Liver (tissue), 9 donors: ENCODE results near the gene RNF215. TPM values are rescaled to one million over a fixed set of nuclear protein-coding genes. Genes with fewer than 3 reads are reported as not detected.

Experiments used
- DNase-seq: peaks from one replicate; pipeline ENCODE4 v3.0.0-alpha.2; 2017; ENCODE audit warnings: low spot score
- H3K27ac ChIP-seq, 2 donors: one replicate each; pipeline ENCODE4 v1.7.0; 2013; ENCODE audit warnings: inconsistent platforms in 2 of 2, low read length in 2 of 2, control low read depth in 1 of 2, low read depth in 1 of 2, mild to moderate bottlenecking in 1 of 2
- H3K27me3 ChIP-seq, 4 donors: one replicate each; pipeline versions ENCODE4 v1.6.1 to v1.7.0; 2013; ENCODE audit warnings: low read length in 3 of 4, inconsistent platforms in 1 of 4, mild to moderate bottlenecking in 1 of 4, moderate library complexity in 1 of 4; ENCODE audit not compliant: control insufficient read depth in 4 of 4, insufficient read depth in 4 of 4
- H3K36me3 ChIP-seq, 4 donors: one replicate each; pipeline versions ENCODE4 v1.6.1 to v1.7.0; 2013; ENCODE audit warnings: low read length in 3 of 4, mild to moderate bottlenecking in 3 of 4, low read depth in 1 of 4, moderate library complexity in 1 of 4; ENCODE audit not compliant: control insufficient read depth in 4 of 4, insufficient read depth in 3 of 4
- H3K4me1 ChIP-seq, 4 donors: one replicate each; pipeline versions ENCODE4 v1.6.1 to v1.7.0; 2013; ENCODE audit warnings: low read length in 3 of 4, mild to moderate bottlenecking in 3 of 4, moderate library complexity in 1 of 4; ENCODE audit not compliant: control insufficient read depth in 4 of 4, insufficient read depth in 4 of 4
- H3K4me3 ChIP-seq, 3 donors: one replicate each; pipeline versions ENCODE4 v1.6.1 to v1.7.0; 2013; ENCODE audit warnings: low read length in 3 of 3, control low read depth in 1 of 3, low read depth in 1 of 3, mild to moderate bottlenecking in 1 of 3
- H3K9ac ChIP-seq, 2 donors: one replicate each; pipeline ENCODE4 v1.7.0; 2013; ENCODE audit warnings: low read length in 2 of 2, mild to moderate bottlenecking in 2 of 2, moderate library complexity in 2 of 2, control low read depth in 1 of 2, low read depth in 1 of 2
- H3K9me3 ChIP-seq, 4 donors: one replicate each; pipeline versions ENCODE4 v1.6.1 to v1.7.0; 2013; ENCODE audit warnings: low read length in 3 of 4; ENCODE audit not compliant: control insufficient read depth in 4 of 4
- EGR1 ChIP-seq, 2 donors: IDR thresholded peaks; 2 replicates each; pipeline ENCODE4 v1.6.1; 2016 to 2018; ENCODE audit warnings: antibody characterized with exemption in 2 of 2, low read depth in 2 of 2
- FOXA1 ChIP-seq: IDR thresholded peaks from 2 replicates; pipeline ENCODE4 v1.6.1; 2016; ENCODE audit warnings: antibody characterized with exemption
- FOXA2 ChIP-seq: IDR thresholded peaks from 2 replicates; pipeline ENCODE4 v1.6.1; 2016; ENCODE audit warnings: antibody characterized with exemption
- GABPA ChIP-seq, 2 donors: IDR thresholded peaks in 1 of 2; conservative IDR thresholded peaks in 1 of 2; 2 replicates each; pipeline ENCODE4 v1.6.1; 2016; ENCODE audit warnings: antibody characterized with exemption in 2 of 2, mild to moderate bottlenecking in 1 of 2, moderate library complexity in 1 of 2
- HNF4G ChIP-seq: IDR thresholded peaks from 2 replicates; pipeline ENCODE4 v1.6.1; 2016; ENCODE audit warnings: antibody characterized with exemption
- RAD21 ChIP-seq, 2 donors: IDR thresholded peaks; 2 replicates each; pipeline ENCODE4 v1.6.1; 2016; ENCODE audit warnings: antibody characterized with exemption in 2 of 2, mild to moderate bottlenecking in 2 of 2
- RXRA ChIP-seq, 2 donors: IDR thresholded peaks; 2 replicates each; pipeline ENCODE4 v1.6.1; 2017 to 2018; ENCODE audit warnings: antibody characterized with exemption in 2 of 2, mild to moderate bottlenecking in 1 of 2
- SP1 ChIP-seq: IDR thresholded peaks from 2 replicates; pipeline ENCODE4 v1.6.1; 2018; ENCODE audit warnings: antibody characterized with exemption, mild to moderate bottlenecking
- TAF1 ChIP-seq: conservative IDR thresholded peaks from 2 replicates; pipeline ENCODE4 v1.6.1; 2016; ENCODE audit warnings: antibody characterized with exemption, mild to moderate bottlenecking
- YY1 ChIP-seq: IDR thresholded peaks from 2 replicates; pipeline ENCODE4 v1.6.1; 2016; ENCODE audit warnings: antibody characterized with exemption, mild to moderate bottlenecking
- WGBS: extraction: QIAGEN DNeasy Blood & Tissue Kit; methylation state at CpG from one replicate; pipeline ENCODE4 v1.1.7; 2013; 5-methylcytosine and 5-hydroxymethylcytosine counted together
- polyA plus RNA-seq, 2 donors: library from polyadenylated mRNA; stranded (reverse) in 1 of 2; unstranded in 1 of 2; fragments of 200-250 nt in 1 of 2; fragments of >200 nt in 1 of 2; fragmentation: Nextera tagmentation in 1 of 2; extraction: Ambion mirVana in 1 of 2; gene quantifications; one replicate each; pipeline versions ENCODE4 v1.2.1 to v1.2.3, GENCODE V29; 2013 to 2015
- total RNA-seq, 2 donors: library from RNA; depleted of rRNA; stranded (reverse); fragments of >200 nt; gene quantifications; one replicate each; pipeline ENCODE4 v1.2.3, GENCODE V29; 2014
- TF ChIP-seq, protein P1 (sequence below): IDR thresholded peaks from 2 replicates; pipeline ENCODE4 v1.6.1; 2016; ENCODE audit warnings: antibody characterized with exemption, mild to moderate bottlenecking
- TF ChIP-seq, protein P2 (sequence below): IDR thresholded peaks from 2 replicates; pipeline ENCODE4 v1.6.1; 2016; ENCODE audit warnings: antibody characterized with exemption
- TF ChIP-seq, protein P3 (sequence below): IDR thresholded peaks from 2 replicates; pipeline ENCODE4 v1.6.1; 2016; ENCODE audit warnings: antibody characterized with exemption
- TF ChIP-seq, protein P4 (sequence below): fragments of 150-350 bp; IDR thresholded peaks from 2 replicates; pipeline ENCODE4 v1.5.1; 2017; ENCODE audit warnings: improper control_type of control experiment, low read depth, low read length; ENCODE audit not compliant: missing input control
- donor health status: healthy.
- donor health status: healthy.
- donor health status: healthy.
- donor health status: healthy.
- donor health status: healthy.

RNF215 gene
- total and polyA plus RNA-seq, 4 donors, result 0.71 to 7.3 (median 5.8) TPM

DNA sequence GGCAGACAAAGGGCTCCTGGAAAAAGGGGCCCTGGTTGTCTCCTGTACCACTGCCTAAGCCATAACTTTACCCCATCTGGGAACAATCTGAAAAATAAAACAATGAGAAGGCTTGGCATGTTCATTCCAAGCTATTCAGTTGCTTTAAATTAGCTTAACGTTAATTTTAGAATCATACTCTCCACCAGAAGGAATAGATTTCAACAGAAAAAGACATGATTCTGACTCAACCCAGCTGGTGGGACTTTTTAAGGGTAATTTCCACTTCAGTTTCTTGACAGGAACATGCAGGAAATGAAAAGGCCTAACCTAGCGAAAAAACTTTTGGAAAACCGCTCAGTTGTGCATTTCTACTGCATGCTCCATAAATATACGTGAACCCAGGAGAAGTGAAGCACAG, 38.4 kb downstream of the RNF215 start:
- Histone ChIP-seq H3K9ac (no peak overlapping the region), H3K27ac (no peak overlapping the region), H3K9me3 (no peaks in the 10 kb centered on the region), H3K4me1 (peaks cover 0 to 3% (median 1%) of the 10 kb centered on the region in 4 donors), H3K36me3 (peaks cover 34 to 78% (median 59%) of the 10 kb centered on the region in 4 donors), H3K27me3 (no peaks in the 10 kb centered on the region), H3K4me3 (no peak overlapping the region)
- WGBS, result 79% methylated on average over 4 of the region's 4 CpGs
- TF ChIP-seq RXRA (IDR thresholded peaks at IDR 0.05) (no peak), RAD21 (IDR thresholded peaks at IDR 0.05) (no peak), TAF1 (no peak), YY1 (no peak), SP1 (no peak), FOXA1 (no peak)
- TF ChIP-seq, protein P1, sequence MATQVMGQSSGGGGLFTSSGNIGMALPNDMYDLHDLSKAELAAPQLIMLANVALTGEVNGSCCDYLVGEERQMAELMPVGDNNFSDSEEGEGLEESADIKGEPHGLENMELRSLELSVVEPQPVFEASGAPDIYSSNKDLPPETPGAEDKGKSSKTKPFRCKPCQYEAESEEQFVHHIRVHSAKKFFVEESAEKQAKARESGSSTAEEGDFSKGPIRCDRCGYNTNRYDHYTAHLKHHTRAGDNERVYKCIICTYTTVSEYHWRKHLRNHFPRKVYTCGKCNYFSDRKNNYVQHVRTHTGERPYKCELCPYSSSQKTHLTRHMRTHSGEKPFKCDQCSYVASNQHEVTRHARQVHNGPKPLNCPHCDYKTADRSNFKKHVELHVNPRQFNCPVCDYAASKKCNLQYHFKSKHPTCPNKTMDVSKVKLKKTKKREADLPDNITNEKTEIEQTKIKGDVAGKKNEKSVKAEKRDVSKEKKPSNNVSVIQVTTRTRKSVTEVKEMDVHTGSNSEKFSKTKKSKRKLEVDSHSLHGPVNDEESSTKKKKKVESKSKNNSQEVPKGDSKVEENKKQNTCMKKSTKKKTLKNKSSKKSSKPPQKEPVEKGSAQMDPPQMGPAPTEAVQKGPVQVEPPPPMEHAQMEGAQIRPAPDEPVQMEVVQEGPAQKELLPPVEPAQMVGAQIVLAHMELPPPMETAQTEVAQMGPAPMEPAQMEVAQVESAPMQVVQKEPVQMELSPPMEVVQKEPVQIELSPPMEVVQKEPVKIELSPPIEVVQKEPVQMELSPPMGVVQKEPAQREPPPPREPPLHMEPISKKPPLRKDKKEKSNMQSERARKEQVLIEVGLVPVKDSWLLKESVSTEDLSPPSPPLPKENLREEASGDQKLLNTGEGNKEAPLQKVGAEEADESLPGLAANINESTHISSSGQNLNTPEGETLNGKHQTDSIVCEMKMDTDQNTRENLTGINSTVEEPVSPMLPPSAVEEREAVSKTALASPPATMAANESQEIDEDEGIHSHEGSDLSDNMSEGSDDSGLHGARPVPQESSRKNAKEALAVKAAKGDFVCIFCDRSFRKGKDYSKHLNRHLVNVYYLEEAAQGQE, result no peak
- TF ChIP-seq, protein P2, sequence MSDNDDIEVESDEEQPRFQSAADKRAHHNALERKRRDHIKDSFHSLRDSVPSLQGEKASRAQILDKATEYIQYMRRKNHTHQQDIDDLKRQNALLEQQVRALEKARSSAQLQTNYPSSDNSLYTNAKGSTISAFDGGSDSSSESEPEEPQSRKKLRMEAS, result no peak
- TF ChIP-seq, protein P3, sequence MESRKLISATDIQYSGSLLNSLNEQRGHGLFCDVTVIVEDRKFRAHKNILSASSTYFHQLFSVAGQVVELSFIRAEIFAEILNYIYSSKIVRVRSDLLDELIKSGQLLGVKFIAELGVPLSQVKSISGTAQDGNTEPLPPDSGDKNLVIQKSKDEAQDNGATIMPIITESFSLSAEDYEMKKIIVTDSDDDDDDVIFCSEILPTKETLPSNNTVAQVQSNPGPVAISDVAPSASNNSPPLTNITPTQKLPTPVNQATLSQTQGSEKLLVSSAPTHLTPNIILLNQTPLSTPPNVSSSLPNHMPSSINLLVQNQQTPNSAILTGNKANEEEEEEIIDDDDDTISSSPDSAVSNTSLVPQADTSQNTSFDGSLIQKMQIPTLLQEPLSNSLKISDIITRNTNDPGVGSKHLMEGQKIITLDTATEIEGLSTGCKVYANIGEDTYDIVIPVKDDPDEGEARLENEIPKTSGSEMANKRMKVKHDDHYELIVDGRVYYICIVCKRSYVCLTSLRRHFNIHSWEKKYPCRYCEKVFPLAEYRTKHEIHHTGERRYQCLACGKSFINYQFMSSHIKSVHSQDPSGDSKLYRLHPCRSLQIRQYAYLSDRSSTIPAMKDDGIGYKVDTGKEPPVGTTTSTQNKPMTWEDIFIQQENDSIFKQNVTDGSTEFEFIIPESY, result no peak
- TF ChIP-seq, protein P4, sequence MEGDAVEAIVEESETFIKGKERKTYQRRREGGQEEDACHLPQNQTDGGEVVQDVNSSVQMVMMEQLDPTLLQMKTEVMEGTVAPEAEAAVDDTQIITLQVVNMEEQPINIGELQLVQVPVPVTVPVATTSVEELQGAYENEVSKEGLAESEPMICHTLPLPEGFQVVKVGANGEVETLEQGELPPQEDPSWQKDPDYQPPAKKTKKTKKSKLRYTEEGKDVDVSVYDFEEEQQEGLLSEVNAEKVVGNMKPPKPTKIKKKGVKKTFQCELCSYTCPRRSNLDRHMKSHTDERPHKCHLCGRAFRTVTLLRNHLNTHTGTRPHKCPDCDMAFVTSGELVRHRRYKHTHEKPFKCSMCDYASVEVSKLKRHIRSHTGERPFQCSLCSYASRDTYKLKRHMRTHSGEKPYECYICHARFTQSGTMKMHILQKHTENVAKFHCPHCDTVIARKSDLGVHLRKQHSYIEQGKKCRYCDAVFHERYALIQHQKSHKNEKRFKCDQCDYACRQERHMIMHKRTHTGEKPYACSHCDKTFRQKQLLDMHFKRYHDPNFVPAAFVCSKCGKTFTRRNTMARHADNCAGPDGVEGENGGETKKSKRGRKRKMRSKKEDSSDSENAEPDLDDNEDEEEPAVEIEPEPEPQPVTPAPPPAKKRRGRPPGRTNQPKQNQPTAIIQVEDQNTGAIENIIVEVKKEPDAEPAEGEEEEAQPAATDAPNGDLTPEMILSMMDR, result no peak
- DNase-seq, result no peak

DNA sequence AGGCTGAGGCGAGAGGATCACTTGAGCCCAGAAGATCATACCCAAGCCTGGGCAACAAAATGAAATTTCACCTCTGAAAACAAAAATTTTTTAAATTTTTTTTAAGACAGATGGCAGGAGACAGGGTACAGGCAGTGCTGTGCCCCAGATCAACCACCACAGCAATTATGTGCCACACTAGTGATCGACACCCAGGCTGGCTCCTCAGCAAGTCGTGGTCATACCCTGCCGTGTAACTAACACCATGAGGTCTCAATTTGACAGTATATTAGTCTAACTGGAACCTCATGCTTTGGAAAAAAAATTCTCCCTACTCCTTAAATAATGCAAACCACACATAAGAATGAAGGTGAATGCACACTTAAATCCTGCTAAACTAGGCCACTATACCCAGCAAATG, 38.8 kb downstream of the RNF215 start:
- no peak for TF ChIP-seq SP1
- TF ChIP-seq, protein P3, result no peak
- TF ChIP-seq EGR1 (IDR thresholded peaks at IDR 0.05; ENCODE audit: low read depth in 2 of 2), result no peak
- TF ChIP-seq, protein P1, result no peak
- TF ChIP-seq FOXA1, result no peak
- no peak for TF ChIP-seq RAD21 (IDR thresholded peaks at IDR 0.05)
- TF ChIP-seq, protein P2, result no peak
- TF ChIP-seq FOXA2, result no peak
- TF ChIP-seq, protein P4, result no peak
- TF ChIP-seq GABPA (IDR thresholded peaks at IDR 0.05 in 1 of 2, conservative IDR thresholded peaks at IDR 0.05 in 1 of 2), result no peak
- TF ChIP-seq TAF1, result no peak
- no peak for TF ChIP-seq HNF4G
- WGBS, result 90% methylated on average over 4 of the region's 4 CpGs
- Histone ChIP-seq H3K4me1 (no peaks in the 10 kb centered on the region), H3K27ac (no peak overlapping the region), H3K36me3 (peaks cover 34 to 82% (median 63%) of the 10 kb centered on the region in 4 donors), H3K4me3 (no peak overlapping the region), H3K9me3 (no peaks in the 10 kb centered on the region), H3K27me3 (no peaks in the 10 kb centered on the region), H3K9ac (no peak overlapping the region)
- DNase-seq, result no peak
